Bronchial epithelial cell (primary cell): Measurements from ENCODE around the gene TMEM150B. TPM values are rescaled to one million over a fixed set of nuclear protein-coding genes. Genes with fewer than 3 reads are reported as not detected.
A peak's percentile ranks its signal among the peaks of the same experiment; 100 is the strongest.

Experiments used
- DNase-seq: peaks from one replicate; pipeline ENCODE4 v3.0.0-alpha.2; 2010; ENCODE audit warnings: low read depth
- FAIRE-seq: peaks from 2 replicates; lab custom pipeline; 2011; peaks lifted over from hg19 to GRCh38; lab: Jason Lieb, UNC
- H3K27me3 ChIP-seq: 2 replicates; pipeline ENCODE4 v1.5.1; 2011; ENCODE audit warnings: low read length; ENCODE audit not compliant: control insufficient read depth, insufficient read depth
- H3K36me3 ChIP-seq: 2 replicates; pipeline ENCODE4 v1.5.1; 2011; ENCODE audit warnings: low read length; ENCODE audit not compliant: control insufficient read depth, insufficient read depth
- H3K4me3 ChIP-seq: 2 replicates; pipeline ENCODE4 v1.5.1; 2011; ENCODE audit warnings: mild to moderate bottlenecking, low read depth, low read length, control low read depth
- CTCF ChIP-seq: IDR thresholded peaks from 2 replicates; pipeline ENCODE4 v1.5.1; 2011; ENCODE audit warnings: mild to moderate bottlenecking, moderate library complexity, low read length, control low read depth, inconsistent platforms; ENCODE audit not compliant: insufficient read depth, severe bottlenecking
- total RNA-seq: library from RNA; depleted of rRNA; stranded (reverse); fragments of >200 nt; gene quantifications from 2 replicates; pipeline ENCODE4 v1.2.1, GENCODE V29; 2014

Gene TMEM150B
- total RNA-seq, 1 donor from 2014 or later = not detected

- FAIRE-seq = no peak
- TF ChIP-seq CTCF = no peak
These were observed 45.1 kb downstream of the TMEM150B start, which contains the start of gene HSPBP1 for GRCh38 chr19:55279770-55280643. Gene HSPBP1 (minus strand): TSS chr19:55280110. CDS start chr19:55279608, 502 bp downstream.

DNA sequence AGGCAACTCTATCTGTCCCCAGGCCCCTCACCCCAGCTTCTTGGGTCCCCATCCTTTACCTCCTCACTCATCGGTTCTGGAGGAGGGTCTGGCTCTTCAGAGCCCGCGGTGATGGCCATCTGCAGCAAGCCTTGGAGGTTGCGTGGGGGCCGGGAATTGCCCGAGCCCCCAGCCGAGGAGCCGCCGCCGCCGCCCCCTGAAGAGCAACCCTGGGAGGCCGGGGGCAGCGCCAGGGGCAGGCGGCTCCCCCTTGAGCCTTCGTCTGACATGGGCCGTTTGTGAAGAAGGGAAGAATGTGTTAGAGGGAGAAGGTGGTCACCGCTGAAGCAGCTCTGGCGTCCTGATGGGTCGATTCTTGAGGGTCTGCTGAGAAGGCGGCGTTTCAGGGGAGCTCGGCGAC is 45.8 kb downstream of the TMEM150B start:
- FAIRE-seq = no peak
- Histone ChIP-seq H3K4me3 (peak overlapping the region; percentile 90), H3K36me3 (peaks cover 12% of the 10 kb centered on the region), H3K27me3 (peaks cover 4% of the 10 kb centered on the region)
- no peak for TF ChIP-seq CTCF
- DNase-seq = no peak

More at GRCh38 chr19:55279770-55280643, 45.1 kb downstream of the TMEM150B start, which contains the start of gene HSPBP1:
- Histone ChIP-seq H3K27me3 (peaks cover 4% of the 10 kb centered on the region), H3K4me3 (peak within 1 kb of the TSS; percentile 90), H3K36me3 (peaks cover 9% of the 10 kb centered on the region)
- DNase-seq = peak; percentile 91

GRCh38 chr19:55278391-55279135 is 46.6 kb downstream of the TMEM150B start:
- no peak for FAIRE-seq
- H3K36me3 ChIP-seq = peaks cover 14% of the 10 kb centered on the region
- H3K27me3 ChIP-seq = peaks cover 3% of the 10 kb centered on the region
- no peak overlapping the region for H3K4me3 ChIP-seq
- TF ChIP-seq CTCF = no peak
- no peak for DNase-seq

- TF ChIP-seq CTCF = no peak
- no peak for FAIRE-seq
- DNase-seq = no peak
- peaks cover 16% of the 10 kb centered on the region for H3K36me3 ChIP-seq
- H3K4me3 ChIP-seq = no peak overlapping the region
- no peaks in the 10 kb centered on the region for H3K27me3 ChIP-seq
These were observed 47.6 kb downstream of the TMEM150B start for GRCh38 chr19:55277494-55277893.

DNA sequence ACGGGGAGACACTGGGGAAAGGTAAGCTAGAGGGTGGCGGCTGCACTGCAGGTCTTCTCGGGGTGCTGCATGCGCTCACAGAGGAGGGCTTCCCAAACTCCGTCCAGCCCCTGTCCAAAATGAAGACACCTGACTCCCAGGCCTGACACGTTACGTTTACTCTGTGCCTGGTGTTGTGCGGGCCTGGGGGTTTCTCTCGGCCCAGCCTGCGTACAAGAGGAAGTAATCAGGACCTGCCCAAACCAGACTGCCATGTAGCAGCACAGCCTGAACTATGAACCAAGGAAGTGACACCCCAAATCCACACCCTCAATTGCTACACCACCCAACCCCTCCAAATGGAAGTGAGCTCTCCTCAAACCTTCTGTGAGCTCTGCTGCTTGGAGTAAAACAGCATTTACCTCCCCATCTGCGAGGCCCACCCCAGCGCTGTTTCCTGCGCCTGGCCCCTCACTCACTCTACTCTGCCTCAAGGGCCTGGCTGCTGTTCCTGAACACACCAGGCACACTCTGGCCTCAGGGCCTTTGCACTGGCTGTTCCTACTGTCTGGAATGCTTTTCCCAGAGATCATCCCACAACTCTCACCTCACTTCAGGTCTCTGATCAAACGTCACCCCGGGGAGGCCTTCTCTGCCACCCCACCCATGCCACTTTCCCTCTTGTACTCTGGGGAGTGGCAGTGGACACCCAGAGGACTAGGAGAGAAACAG is 48.3 kb downstream of the TMEM150B start:
- H3K27me3 ChIP-seq = no peaks in the 10 kb centered on the region
- TF ChIP-seq CTCF = no peak
- FAIRE-seq (no peak), DNase-seq (no peak)
- H3K36me3 ChIP-seq = peaks cover 18% of the 10 kb centered on the region
- no peak overlapping the region for H3K4me3 ChIP-seq
